Left renal pelvis (tissue), 4 donors: ENCODE data around the gene DGKH. TPM values are rescaled to one million over a fixed set of nuclear protein-coding genes. Genes with fewer than 3 reads are reported as not detected.
"Not testable (repeated sequence)": the region's sequence is repeated elsewhere in the genome, so short reads cannot be mapped to it uniquely, and the experiment has no call there.

ENCODE experiments used
- DNase-seq, 4 donors: peaks; one replicate each; pipeline ENCODE4 v3.0.0-alpha.2; 2013; ENCODE audit warnings: low read depth in 4 of 4, low spot score in 3 of 4
- polyA plus RNA-seq, 4 donors: library from polyadenylated mRNA; unstranded; fragments of 120-200 nt; gene quantifications; one replicate each; pipeline ENCODE4 v1.2.1, GENCODE V29; 2013; ENCODE audit not compliant: insufficient read length in 4 of 4

The DGKH gene
- polyA plus RNA-seq, 4 donors: 5.9 to 8.3 (median 7.5) TPM

GRCh38 chr13:42218576-42218975 lies 170.1 kb downstream of the DGKH start:
- no peak for DNase-seq

DNA sequence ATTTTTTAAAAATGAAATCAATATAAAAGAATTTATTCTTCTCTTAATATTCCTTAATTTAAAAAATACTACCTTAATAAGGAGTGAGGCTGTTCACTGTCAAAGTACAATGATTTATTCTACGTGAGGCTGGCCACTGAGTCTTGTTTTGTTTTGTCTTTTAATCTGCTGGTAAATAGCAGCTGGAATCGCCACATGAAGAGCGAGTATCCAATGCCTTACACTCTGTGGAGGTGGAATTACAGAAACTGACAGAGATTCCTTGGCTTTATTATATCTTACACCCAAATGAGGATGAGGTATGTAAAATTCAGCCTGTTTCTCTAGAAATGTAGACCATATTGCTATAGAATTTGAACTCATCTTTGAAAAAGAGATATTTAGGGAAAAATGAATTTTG lies 170.6 kb downstream of the DGKH start:
- DNase-seq: no peak

- DNase-seq: no peak
These were observed 171.4 kb downstream of the DGKH start for GRCh38 chr13:42219876-42220275.

- DNase-seq: no peak
These were observed 172.8 kb downstream of the DGKH start for GRCh38 chr13:42221121-42221765.

DNA sequence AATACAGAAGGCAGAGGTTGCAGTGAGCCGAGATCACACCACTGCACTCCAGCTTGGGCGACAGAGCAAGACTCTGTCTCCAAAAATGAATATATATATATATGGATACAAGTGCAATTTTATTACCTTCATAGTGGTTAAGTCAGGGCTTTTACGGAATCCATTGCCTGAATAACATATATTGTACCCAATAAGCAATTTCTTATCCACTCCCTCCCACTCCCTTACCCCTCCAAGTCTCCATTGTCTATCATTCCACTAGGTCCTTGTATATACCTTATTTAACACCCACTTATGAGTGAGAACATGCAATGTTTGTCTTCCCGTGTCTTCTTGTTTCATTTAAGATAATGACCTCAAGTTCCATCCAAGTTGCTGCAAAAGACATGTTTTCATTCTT lies 175.2 kb downstream of the DGKH start:
- DNase-seq: no peak

- DNase-seq: no peak
These were observed 176.6 kb downstream of the DGKH start for GRCh38 chr13:42225051-42225450.

DNA sequence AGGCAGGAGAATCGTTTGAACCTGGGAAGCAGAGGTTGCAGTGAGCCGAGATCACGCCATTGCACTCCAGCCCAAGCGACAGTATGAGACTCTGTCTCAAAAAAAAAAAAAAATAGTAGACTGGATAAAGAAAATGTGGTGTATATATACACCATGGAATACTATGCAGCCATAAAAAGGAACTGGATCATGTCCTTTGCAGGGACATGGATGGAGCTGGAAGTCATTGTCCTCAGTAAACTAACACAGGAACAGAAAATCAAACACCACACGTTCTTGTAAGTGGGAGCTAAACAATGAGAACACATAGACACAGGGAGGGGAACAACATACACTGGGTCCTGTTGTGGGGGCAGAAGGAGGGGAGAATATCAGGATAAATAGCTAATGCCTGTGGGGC lies 178.3 kb downstream of the DGKH start:
- DNase-seq: not testable (repeated sequence)

DNA sequence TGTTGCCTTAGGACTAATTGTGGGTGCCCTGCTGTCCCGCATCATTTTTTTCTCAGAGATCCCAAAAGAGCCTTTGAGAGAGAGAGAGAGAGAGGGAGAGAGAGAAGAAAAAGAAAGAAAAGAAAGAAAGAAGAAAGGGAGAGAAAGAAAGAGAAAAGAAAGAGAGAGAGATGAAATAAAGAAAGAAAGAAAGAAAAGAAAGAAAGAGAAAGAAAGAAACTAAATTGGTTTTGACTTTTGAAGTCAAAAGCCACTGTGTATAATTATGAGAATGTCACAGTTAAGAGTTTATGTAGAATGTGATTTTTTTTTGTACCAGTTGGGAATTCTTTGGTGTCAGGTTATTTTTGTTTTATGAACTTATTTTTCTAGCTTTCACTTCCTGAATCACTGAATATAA lies 180.1 kb downstream of the DGKH start:
- DNase-seq: no peak

DNA sequence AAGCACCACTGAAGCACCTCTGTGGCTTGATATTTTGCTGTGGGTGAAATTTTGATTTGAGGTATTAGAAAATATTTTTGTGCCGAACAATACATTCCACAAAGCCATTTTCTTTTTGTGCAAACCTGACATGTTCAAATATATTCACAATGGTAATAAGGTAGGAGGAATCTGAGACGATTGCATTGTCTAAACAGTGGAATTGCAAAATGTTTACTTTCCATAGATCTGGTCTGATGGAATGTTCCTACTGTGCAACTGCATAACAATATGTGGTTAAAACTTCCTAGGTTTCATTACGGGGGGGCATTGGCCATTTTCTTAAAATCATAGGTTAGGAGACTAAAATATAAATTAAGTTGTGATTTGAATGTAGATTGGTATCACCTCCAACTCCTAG lies 180.8 kb downstream of the DGKH start:
- DNase-seq: no peak

DNA sequence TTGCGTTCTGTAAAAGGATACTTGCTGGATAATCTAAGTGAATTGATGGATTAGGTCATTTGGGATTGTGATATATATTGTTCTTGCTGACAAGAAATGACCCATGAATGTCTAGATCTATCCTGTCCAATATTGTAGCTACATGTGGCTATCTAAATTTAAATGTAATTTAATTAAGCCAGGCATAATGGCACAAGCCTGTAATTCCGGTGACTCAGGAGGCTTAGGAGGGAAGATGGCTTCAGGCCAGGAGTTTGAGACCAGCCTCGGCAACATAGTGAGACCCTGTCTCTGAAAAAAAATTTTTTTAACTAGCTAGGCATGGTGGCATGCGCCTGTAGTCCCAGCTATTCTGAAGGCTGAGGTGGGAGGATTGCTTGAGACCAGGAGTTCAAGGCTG lies 184.2 kb downstream of the DGKH start:
- no peak for DNase-seq

DNA sequence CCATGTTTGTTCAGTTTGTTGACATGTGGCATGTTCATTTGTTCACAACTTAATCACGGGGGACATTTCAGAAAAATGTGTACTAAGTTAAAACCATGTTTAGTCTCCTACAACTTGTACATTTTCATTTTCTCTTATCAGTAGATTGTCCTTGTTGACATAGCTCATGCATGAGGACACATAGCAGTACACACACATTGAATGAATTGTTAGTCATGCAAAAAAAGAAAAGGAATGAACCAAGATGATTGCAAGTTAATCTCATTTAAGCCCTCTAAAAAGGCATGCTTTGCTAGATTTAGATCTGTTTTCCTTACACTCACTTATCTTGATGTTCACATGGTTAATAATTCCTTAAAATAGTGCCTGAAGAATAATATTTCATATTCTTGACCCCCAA lies 185.3 kb downstream of the DGKH start:
- no peak for DNase-seq

GRCh38 chr13:42239161-42239560 lies 190.7 kb downstream of the DGKH start:
- DNase-seq: peak in 1 of 4 donors; percentile 5

DNA sequence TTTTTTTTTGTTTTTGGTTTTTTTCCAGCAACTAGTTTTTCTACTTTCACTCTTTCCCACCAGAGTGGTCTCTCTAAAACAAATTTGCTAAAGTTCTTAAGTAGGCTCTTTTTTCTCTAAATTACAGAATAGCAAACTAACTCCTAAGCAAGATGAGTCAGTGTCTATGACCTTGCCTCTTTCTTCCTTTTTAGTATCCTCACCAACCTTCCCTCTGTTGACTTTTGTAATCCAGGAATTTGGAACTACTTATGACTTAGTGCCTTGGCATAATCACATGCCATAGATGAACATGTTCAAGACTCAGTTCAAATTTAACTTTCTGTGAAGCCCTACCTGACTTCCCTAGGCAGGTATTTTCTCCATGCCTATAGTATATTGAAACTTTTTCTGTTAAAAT lies 191.2 kb downstream of the DGKH start:
- DNase-seq: no peak

- DNase-seq: no peak
These were observed 198.1 kb downstream of the DGKH start for GRCh38 chr13:42246541-42246940.

DNA sequence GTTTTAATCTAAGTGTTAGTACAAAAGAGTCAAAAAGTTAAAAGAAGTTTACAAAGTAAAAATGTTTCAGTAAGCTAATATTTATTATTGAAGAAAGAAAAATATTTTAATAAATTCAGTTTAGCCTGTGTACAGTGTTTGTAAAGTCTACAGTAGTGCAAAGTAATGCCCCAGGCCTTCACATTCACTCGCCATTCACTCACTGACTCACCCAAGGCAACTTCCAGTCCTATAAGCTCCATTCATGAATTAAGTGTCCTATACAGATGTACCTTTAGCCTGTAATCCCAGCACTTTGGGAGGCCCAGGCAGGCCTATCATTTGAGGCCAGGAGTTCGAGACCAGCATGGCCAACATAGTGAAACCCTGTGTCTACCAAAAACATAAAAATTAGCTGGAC lies 199.4 kb downstream of the DGKH start:
- no peak for DNase-seq

DNA sequence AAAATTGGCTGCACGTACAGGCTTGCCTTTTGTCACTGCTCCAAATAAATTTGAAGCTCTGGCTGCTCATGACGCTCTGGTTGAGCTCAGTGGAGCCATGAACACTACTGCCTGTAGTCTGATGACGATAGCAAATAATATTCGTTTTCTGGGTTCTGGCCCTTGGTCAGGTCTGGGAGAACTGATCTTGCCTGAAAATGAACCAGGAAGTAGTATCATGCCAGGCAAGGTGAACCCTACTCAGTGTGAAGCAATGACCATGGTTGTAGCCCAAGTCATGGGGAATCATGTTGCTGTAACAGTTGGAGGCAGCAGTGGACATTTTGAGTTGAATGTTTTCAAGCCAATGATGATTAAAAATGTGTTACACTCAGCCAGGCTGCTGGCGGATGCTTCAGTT lies 207.4 kb downstream of the DGKH start:
- DNase-seq: no peak

GRCh38 chr13:42258747-42259146 lies 210.3 kb downstream of the DGKH start:
- no peak for DNase-seq

DNA sequence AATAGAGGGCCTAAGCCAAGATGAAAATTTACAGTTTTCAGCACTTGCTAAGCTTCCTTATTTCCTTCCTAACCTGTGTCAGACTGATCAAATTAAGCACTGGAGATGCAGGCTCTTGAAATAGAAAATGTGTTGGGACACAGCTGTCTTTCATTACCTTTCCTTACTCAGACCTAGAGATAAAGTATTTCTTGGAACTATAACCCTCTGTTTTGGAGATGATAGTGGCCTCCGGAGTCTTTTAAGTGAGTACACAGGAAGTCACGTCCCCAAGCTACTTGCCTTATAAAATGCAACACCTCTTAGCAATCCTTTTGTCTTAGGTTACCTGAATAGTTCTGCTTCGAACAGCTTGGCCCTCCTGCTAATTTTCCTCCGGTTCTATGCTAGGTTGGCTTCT lies 211.1 kb downstream of the DGKH start:
- DNase-seq: no peak

DNA sequence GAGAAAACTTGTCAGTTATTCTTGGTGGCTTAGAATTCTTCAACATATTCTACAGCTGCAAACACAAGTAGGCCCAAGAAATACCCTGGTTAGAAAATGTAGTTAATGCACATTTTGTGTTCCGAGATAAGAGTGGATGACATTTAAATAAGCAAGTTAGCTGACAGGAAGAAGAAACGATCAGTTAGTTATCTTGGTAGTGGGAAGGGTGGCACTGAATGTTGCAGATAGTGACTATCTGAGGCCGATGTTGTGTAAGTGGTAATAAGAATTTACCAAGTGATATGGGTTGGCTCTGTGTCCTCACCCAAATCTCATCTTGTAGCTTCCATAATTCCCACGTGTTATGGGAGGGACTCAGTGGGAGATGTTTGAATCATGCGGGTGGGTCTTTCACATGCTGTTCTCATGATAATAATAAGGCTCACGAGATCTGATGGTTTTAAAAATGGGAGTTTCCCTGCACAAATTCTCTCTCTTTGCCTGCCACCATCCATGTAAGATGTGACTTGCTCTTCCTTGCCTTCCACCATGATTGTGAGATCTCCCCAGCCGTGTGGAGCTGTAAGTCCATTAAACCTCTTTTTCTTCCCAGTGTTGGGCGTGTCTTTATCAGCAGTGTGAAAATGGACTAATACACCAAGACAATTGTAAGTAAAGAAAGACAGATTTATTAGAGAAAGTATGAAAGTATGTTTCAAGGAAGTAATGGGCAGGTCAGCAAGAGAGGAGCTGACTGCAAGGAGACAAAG lies 212.6 kb downstream of the DGKH start:
- no peak for DNase-seq

DNA sequence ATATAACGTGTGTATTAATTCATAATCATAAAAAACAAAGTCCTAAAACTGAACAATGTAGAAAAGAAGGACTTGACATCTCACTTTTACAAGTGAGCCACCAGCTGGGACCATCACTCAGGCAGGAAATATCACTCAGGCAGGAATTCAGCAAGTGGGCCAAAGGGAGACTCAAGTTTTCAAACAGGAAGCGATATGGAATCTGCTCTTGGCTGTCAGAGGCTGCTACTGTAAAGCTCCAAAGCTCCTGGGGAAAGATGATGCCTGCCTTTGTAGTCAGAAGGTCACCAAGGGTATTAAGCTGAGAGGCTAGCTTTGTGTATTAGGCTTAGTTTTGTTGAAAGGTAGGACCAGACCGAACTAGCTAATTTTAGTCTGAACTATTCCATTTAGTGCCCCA lies 218.0 kb downstream of the DGKH start:
- DNase-seq: peak; percentile 16 to 40 (median 24)

GRCh38 chr13:42270160-42270856 lies 221.9 kb downstream of the DGKH start:
- no peak for DNase-seq

DNA sequence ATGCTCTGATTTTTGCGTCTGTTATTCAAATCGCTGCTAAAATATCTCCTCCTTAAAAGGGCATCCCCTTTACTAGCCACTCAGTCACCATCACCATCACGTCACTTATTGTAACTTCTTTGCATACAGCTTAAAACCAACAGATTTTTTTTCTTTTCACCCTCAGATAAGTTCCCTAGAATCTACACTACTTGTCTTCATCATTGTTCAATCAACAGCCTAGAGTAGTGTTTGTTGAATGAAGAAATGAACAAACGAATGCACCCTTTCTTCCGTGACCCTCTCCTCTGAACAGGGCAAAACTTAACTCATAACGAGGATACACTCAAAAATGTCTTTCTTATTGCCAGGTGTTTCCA lies 222.4 kb downstream of the DGKH start:
- no peak for DNase-seq
